Measurements from ENCODE around the gene ANKRD16.
"Not testable (repeated sequence)": the region's sequence is repeated elsewhere in the genome, so short reads cannot be mapped to it uniquely, and the experiment has no call there.

The ANKRD16 gene

GRCh38 chr10:5902511-5903274 is 13.0 kb upstream of the ANKRD16 start:
- no peak for DNase-seq

DNA sequence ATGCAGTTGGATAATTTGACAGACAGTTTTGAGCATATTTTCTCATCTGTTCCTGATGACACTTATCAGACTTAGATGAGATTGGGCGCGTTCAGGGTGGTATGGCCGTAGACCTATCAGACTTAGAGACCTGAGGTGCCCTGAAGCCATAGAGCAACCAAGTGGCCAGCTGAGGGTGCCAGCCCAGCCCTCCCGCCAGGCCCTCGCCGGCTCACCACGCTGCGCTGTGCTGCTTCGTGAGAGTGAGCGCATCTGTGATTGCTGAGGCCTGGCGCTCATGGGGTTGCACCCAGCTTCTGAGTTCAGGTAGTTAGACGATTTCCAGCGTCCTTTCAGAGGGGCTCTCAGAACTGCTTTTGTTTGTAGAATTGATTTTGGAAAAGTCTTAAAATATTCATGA is 10.6 kb upstream of the ANKRD16 start:
- DNase-seq = no peak

- DNase-seq = no peak
Measured at GRCh38 chr10:5898163-5898562, 8.5 kb upstream of the ANKRD16 start.

- no peak for DNase-seq
Measured at GRCh38 chr10:5897504-5897903, 7.8 kb upstream of the ANKRD16 start.

- no peak for DNase-seq
Measured at GRCh38 chr10:5897053-5897340, 7.3 kb upstream of the ANKRD16 start.

- no peak for DNase-seq
Measured at GRCh38 chr10:5896208-5897052, 6.7 kb upstream of the ANKRD16 start.

- DNase-seq = no peak
Measured at GRCh38 chr10:5895804-5896203, 6.1 kb upstream of the ANKRD16 start.

DNA sequence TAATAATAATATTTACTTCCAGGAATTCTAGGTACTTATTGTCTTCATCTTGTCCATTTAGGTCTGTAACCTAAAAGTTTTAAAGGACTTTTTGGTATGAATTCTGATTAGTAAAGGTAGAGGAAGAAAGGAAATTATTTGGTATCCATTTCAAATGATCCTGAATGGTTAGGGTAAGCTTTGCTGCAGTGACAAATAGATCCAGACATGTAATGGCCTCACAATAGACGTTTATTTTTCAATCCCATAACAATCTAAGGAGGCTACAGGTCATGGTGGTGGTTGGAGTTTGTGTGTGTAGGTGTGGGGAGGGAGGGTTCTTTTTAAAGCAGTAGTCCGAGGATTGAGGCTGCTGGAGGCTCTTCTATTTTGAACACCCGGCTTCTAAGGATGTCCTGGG is 5.7 kb upstream of the ANKRD16 start:
- no peak for DNase-seq

DNA sequence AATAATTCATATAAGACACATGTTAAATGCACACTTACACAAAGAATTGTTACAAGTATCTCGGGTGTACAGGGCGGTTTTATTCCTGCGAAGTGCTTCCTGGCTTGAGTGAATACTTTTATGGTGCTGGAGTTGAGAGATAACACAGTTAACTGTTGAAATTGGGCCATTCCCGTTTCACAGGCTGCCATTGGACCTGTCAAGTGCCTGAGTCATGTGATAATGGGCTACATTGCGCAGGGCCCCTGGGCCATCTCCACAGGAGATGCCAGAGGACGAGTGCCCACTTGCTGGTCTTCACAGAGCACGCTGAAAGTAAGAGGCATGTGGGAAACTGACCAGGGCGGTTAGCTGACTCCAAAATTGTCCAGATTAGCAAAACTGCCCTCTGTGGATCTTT is 5.2 kb upstream of the ANKRD16 start:
- no peak for DNase-seq

DNA sequence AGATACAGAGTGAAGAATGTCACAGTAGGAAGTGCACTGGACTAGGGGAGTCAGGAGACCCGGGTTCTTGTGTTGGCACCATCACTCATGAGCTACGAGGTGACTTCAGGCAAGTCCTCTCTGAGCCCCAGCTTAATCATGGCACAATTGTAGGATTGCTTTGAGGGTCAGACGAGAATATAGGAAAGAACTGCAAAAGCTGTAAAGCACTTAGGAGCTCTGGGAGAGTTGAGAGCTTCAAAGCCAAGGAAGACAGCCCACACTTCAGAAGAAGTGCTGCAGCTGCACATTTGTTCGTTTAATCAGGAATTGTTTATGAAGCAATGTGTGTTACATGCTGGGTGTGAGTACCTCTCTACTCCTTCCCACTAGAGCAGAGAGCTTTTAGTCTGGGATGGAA is 4.7 kb upstream of the ANKRD16 start:
- no peak for DNase-seq

- no peak for DNase-seq
Measured at GRCh38 chr10:5893321-5893720, 3.6 kb upstream of the ANKRD16 start.

DNA sequence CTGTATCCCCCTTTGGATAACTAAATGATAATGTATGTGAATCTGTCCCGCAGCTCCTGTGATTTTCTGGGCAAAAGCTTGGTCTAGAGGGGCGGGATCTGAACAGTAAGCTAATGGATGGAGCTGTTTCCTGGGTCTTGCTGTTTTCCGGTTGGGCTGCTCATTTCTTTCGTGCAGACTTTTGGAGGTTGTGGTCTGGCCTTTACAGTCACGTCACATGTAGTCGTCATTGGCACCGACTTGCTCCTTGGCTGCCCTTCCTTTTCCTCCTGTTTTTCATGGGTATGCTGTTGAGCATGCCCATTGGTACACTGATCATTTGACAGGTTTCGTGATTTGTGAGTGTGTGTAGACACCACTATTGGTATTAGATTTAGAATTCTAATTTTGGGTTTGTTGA is 2.3 kb upstream of the ANKRD16 start:
- peak; percentile 40 for DNase-seq

- no peak for DNase-seq
Measured at GRCh38 chr10:5891009-5891408, 1.3 kb upstream of the ANKRD16 start.

DNA sequence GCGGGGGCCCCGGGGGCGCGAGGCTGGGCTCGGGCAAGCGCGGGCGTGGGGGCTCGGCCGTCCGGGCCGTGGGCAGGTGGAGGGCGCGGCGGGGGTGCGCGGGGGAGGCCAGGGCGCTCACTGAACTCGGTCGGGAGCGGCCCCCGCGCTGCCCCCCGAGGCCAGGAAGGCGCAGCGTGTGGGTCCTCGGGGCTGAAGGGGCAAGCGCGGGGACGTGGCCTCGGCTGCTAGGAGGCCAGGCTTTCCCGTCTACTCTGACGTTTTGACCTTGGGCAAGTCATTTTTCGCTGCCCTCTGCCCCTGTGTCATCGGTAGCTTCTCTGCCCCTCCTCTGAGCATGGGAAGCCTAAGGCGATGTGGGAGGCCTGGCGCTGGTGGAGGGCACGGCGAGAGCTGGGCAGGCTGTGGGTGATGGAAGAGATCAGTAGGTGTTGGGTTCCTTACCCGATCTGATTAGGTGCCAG is 791 bp upstream of the ANKRD16 start:
- DNase-seq = no peak

GRCh38 chr10:5888843-5889623 is 660 bp downstream of the ANKRD16 start:
- peak; percentile 37 for DNase-seq

- DNase-seq = no peak
Measured at GRCh38 chr10:5888351-5888750, 1.3 kb downstream of the ANKRD16 start.

DNA sequence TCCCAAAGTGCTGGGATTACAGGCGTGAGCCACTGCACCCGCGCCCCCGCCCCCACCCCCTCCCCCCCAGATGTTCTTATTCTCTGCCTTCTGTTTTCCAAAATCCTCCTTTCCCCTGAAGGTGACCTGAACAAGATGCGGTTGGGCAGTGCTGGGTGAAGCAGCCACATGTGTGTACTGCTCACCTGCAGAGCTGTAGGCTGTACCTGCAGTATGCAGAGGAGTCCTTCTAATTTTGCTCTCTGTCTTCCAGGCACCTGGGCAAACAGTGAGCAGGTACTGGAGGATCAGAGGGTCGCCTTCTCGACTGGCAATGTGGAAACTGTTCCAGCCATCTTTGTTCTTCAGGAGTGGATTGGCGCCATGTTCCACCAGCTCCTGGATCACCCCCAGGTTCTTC is 2.1 kb downstream of the ANKRD16 start:
- no peak for DNase-seq

GRCh38 chr10:5887029-5887428 is 2.7 kb downstream of the ANKRD16 start:
- DNase-seq = no peak

DNA sequence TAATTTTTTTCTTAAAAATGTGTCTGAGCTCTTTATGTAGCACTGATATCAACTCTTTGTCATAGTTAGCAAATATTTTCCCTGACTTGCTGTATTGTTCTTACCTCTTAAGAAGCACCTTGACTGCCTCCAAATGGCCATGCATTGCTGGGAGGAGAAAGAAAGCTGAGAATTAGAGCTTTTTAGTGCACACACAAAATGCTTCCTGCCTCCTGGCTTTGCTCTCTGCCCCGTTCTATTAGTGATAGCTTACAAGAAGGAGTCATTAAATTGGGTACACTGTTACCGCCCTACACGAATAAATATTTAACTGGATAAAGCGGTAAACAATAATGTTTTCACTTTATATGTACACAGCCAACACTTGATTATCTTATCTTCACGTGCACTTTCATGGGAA is 4.1 kb downstream of the ANKRD16 start:
- DNase-seq = no peak

- DNase-seq = no peak
Measured at GRCh38 chr10:5882961-5883360, 6.7 kb downstream of the ANKRD16 start.

- DNase-seq = not testable (repeated sequence)
Measured at GRCh38 chr10:5877041-5877440, 12.7 kb downstream of the ANKRD16 start.

- DNase-seq = no peak
Measured at GRCh38 chr10:5876181-5876768, 13.4 kb downstream of the ANKRD16 start.

- peak; percentile 59 for DNase-seq
Measured at GRCh38 chr10:5873515-5873995, 16.1 kb downstream of the ANKRD16 start.
